Suprapubic skin (tissue), 4 donors: ENCODE results near the gene NTN4. TPM values are rescaled to one million over a fixed set of nuclear protein-coding genes. Genes with fewer than 3 reads are reported as not detected.

Experiments
- DNase-seq, 2 donors: peaks; one replicate each; pipeline ENCODE4 v3.0.0-alpha.2; 2019; ENCODE audit warnings: low spot score in 2 of 2
- H3K27ac ChIP-seq: fragments of 200-600 bp; sonication (generic); one replicate; pipeline ENCODE4 v1.5.1; 2019
- H3K27me3 ChIP-seq: fragments of 200-600 bp; sonication (generic); one replicate; pipeline ENCODE4 v1.5.1; 2019
- H3K36me3 ChIP-seq: fragments of 200-600 bp; sonication (generic); one replicate; pipeline ENCODE4 v1.5.1; 2019
- H3K4me1 ChIP-seq: fragments of 200-600 bp; sonication (generic); one replicate; pipeline ENCODE4 v1.5.1; 2019
- H3K4me3 ChIP-seq: fragments of 200-600 bp; sonication (generic); one replicate; pipeline ENCODE4 v1.5.1; 2019; ENCODE audit warnings: mild to moderate bottlenecking
- H3K9me3 ChIP-seq: fragments of 200-600 bp; sonication (generic); one replicate; pipeline ENCODE4 v1.5.1; 2019
- CTCF ChIP-seq, 2 donors: fragments of 200-600 bp in 1 of 2; fragments of 450-650 bp in 1 of 2; sonication (generic) in 1 of 2; IDR thresholded peaks; one replicate each; pipeline ENCODE4 v1.5.1; 2016 to 2019; ENCODE audit warnings: antibody characterized with exemption in 2 of 2, mild to moderate bottlenecking in 1 of 2, moderate library complexity in 1 of 2
- EP300 ChIP-seq: sonication (generic); formaldehyde crosslinking; IDR thresholded peaks from one replicate; pipeline ENCODE4 v1.6.1; 2017; ENCODE audit warnings: antibody characterized with exemption
- POLR2A ChIP-seq, 2 donors: fragments of 450-650 bp; IDR thresholded peaks; one replicate each; pipeline ENCODE4 v1.6.1; 2017; ENCODE audit warnings: antibody characterized with exemption in 2 of 2, mild to moderate bottlenecking in 2 of 2, moderate library complexity in 2 of 2
- POLR2AphosphoS5 ChIP-seq, 3 donors: sonication (generic); formaldehyde crosslinking; IDR thresholded peaks; one replicate each; pipeline ENCODE4 v1.6.1; 2017; ENCODE audit warnings: antibody characterized with exemption in 3 of 3
- WGBS: methylation state at CpG from one replicate; pipeline ENCODE4 v1.1.5; 2018; 5-methylcytosine and 5-hydroxymethylcytosine counted together
- total RNA-seq, 4 donors: library from RNA; depleted of rRNA; stranded (reverse); fragments of >200 nt; gene quantifications; one replicate each; pipeline ENCODE4 v1.1.0, GENCODE V29; 2016

Gene NTN4
- total RNA-seq, 4 donors from 2014 or later, result 7.2 to 18.7 (median 13.0) TPM

- TF ChIP-seq EP300 (no peak), POLR2A (IDR thresholded peaks at IDR 0.05) (no peak), POLR2AphosphoS5 (IDR thresholded peaks at IDR 0.05) (no peak)
- H3K27me3 ChIP-seq, result no peaks in the 10 kb centered on the region
- H3K4me3 ChIP-seq, result no peak overlapping the region
- H3K36me3 ChIP-seq, result no peaks in the 10 kb centered on the region
- peaks cover 6% of the 10 kb centered on the region for H3K9me3 ChIP-seq
- no peak for DNase-seq
- H3K4me1 ChIP-seq, result peaks cover 21% of the 10 kb centered on the region
- WGBS, result 33% methylated on average over 4 of the region's 4 CpGs
- H3K27ac ChIP-seq, result no peak overlapping the region
Measured at GRCh38 chr12:95723693-95724384, 66.7 kb downstream of the NTN4 start.

- WGBS, result 40% methylated on average over 2 of the region's 2 CpGs
- no peaks in the 10 kb centered on the region for H3K27me3 ChIP-seq
- TF ChIP-seq POLR2AphosphoS5 (IDR thresholded peaks at IDR 0.05) (no peak), POLR2A (IDR thresholded peaks at IDR 0.05) (no peak), CTCF (IDR thresholded peaks at IDR 0.05) (no peak)
- peaks cover 29% of the 10 kb centered on the region for H3K4me1 ChIP-seq
- no peak overlapping the region for H3K4me3 ChIP-seq
- H3K27ac ChIP-seq, result no peak overlapping the region
- DNase-seq, result no peak
- H3K9me3 ChIP-seq, result peaks cover under 1% of the 10 kb centered on the region
- H3K36me3 ChIP-seq, result no peaks in the 10 kb centered on the region
Measured at GRCh38 chr12:95721320-95721719, 69.2 kb downstream of the NTN4 start.

DNA sequence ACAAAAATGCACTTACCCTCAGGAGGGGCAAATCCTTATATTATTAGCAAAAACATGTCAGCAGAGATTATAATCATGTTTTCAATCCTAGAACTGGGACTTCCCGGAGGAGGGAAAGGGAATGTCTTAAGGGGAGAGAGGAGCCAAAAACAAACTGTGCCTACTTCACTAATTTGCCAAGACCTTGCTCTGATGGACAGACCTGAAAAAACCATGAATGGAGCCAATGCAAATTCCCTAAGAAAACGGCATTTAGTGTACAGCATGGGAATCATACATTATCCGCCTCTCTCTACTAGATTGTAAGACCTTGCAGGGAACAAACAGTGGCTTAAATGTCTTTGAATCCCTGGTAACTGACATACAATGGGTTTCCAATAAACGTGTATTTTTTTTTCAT lies 70.4 kb downstream of the NTN4 start:
- peaks cover 29% of the 10 kb centered on the region for H3K4me1 ChIP-seq
- WGBS, result 48% methylated on average over 4 of the region's 4 CpGs
- TF ChIP-seq CTCF (IDR thresholded peaks at IDR 0.05) (no peak), EP300 (no peak), POLR2A (IDR thresholded peaks at IDR 0.05) (no peak), POLR2AphosphoS5 (IDR thresholded peaks at IDR 0.05) (no peak)
- no peaks in the 10 kb centered on the region for H3K9me3 ChIP-seq
- no peak overlapping the region for H3K27ac ChIP-seq
- no peaks in the 10 kb centered on the region for H3K36me3 ChIP-seq
- no peaks in the 10 kb centered on the region for H3K27me3 ChIP-seq
- DNase-seq, result no peak
- H3K4me3 ChIP-seq, result no peak overlapping the region

GRCh38 chr12:95718772-95719171 lies 71.8 kb downstream of the NTN4 start:
- 73% methylated on average over 2 of the region's 2 CpGs for WGBS
- Histone ChIP-seq H3K4me3 (no peak overlapping the region), H3K4me1 (peaks cover 29% of the 10 kb centered on the region), H3K36me3 (no peaks in the 10 kb centered on the region), H3K27me3 (no peaks in the 10 kb centered on the region), H3K9me3 (no peaks in the 10 kb centered on the region), H3K27ac (no peak overlapping the region)
- TF ChIP-seq POLR2AphosphoS5 (IDR thresholded peaks at IDR 0.05), result no peak
- no peak for TF ChIP-seq CTCF (IDR thresholded peaks at IDR 0.05)
- no peak for TF ChIP-seq POLR2A (IDR thresholded peaks at IDR 0.05)
- TF ChIP-seq EP300, result no peak
- no peak for DNase-seq

DNA sequence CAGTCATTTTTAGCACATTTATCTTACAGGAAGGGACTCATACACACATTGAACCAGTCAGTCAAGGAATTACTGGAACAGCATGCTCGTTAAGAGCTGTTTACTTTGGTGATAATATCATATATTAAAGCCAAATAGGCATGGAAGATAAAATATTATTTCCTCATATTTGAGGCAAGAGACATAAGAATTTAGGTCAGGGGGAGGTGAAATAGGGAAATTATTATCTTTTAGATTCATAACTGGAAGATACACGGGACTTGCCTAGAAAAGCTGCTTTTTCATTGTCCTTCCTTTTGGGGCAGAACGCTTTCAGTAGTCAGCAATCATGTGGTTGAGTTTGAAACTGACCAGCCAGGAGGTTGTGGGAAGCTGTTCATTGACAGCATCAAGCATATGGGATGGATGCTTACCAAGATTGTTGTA lies 72.5 kb downstream of the NTN4 start:
- H3K27me3 ChIP-seq, result no peaks in the 10 kb centered on the region
- no peak for TF ChIP-seq CTCF (IDR thresholded peaks at IDR 0.05)
- TF ChIP-seq POLR2A (IDR thresholded peaks at IDR 0.05), result no peak
- TF ChIP-seq POLR2AphosphoS5 (IDR thresholded peaks at IDR 0.05), result no peak
- TF ChIP-seq EP300, result no peak
- H3K4me3 ChIP-seq, result no peak overlapping the region
- H3K27ac ChIP-seq, result no peak overlapping the region
- no peaks in the 10 kb centered on the region for H3K36me3 ChIP-seq
- no peak for DNase-seq
- H3K9me3 ChIP-seq, result no peaks in the 10 kb centered on the region
- WGBS, result 50% methylated on average over 3 of the region's 3 CpGs
- peaks cover 29% of the 10 kb centered on the region for H3K4me1 ChIP-seq
